ENCODE results near the gene UCN2.

The UCN2 gene

GRCh38 chr3:48591886-48592518 lies 28.4 kb upstream of the UCN2 start:
- no peak for DNase-seq

- no peak for DNase-seq
Measured at GRCh38 chr3:48591436-48591835, 27.9 kb upstream of the UCN2 start.

GRCh38 chr3:48588230-48588629 lies 24.6 kb upstream of the UCN2 start:
- no peak for DNase-seq

- DNase-seq, result no peak
Measured at GRCh38 chr3:48587686-48588085, 24.1 kb upstream of the UCN2 start.

GRCh38 chr3:48585411-48585810 lies 21.8 kb upstream of the UCN2 start:
- no peak for DNase-seq

- DNase-seq, result no peak
Measured at GRCh38 chr3:48584836-48585235, 21.3 kb upstream of the UCN2 start.

- no peak for DNase-seq
Measured at GRCh38 chr3:48581621-48582481, 18.3 kb upstream of the UCN2 start.

- DNase-seq, result no peak
Measured at GRCh38 chr3:48576647-48577046, 13.1 kb upstream of the UCN2 start.

GRCh38 chr3:48575366-48575765 lies 11.8 kb upstream of the UCN2 start:
- no peak for DNase-seq

- DNase-seq, result no peak
Measured at GRCh38 chr3:48573973-48574585, 10.5 kb upstream of the UCN2 start.

GRCh38 chr3:48572517-48572916 lies 8.9 kb upstream of the UCN2 start:
- DNase-seq, result no peak

- DNase-seq, result no peak
Measured at GRCh38 chr3:48571938-48572337, 8.4 kb upstream of the UCN2 start.

GRCh38 chr3:48569808-48570450 lies 6.3 kb upstream of the UCN2 start:
- DNase-seq, result no peak

- no peak for DNase-seq
Measured at GRCh38 chr3:48569400-48569799, 5.8 kb upstream of the UCN2 start.

- no peak for DNase-seq
Measured at GRCh38 chr3:48568476-48568875, 4.9 kb upstream of the UCN2 start.

- no peak for DNase-seq
Measured at GRCh38 chr3:48567500-48567899, 3.9 kb upstream of the UCN2 start.

GRCh38 chr3:48567090-48567489 lies 3.5 kb upstream of the UCN2 start:
- DNase-seq, result no peak

GRCh38 chr3:48566401-48566760 lies 2.8 kb upstream of the UCN2 start:
- no peak for DNase-seq

- peak in 1 of 58 donors; percentile 32 for DNase-seq
Measured at GRCh38 chr3:48565591-48566400, 2.2 kb upstream of the UCN2 start.

GRCh38 chr3:48565186-48565585 lies 1.6 kb upstream of the UCN2 start:
- no peak for DNase-seq

GRCh38 chr3:48564667-48565066 lies 1.1 kb upstream of the UCN2 start:
- no peak for DNase-seq
